ENCODE results near the gene ICAM2.

Gene ICAM2

GRCh38 chr17:64020056-64020766 lies at the start of gene ICAM2:
ICAM2 (minus strand) TSS chr17:64020633; CDS start chr17:64006691, 13,942 bp downstream.
- no peak for DNase-seq

GRCh38 chr17:64070213-64070612 lies 49.8 kb upstream of the ICAM2 start:
- no peak for DNase-seq

- no peak for DNase-seq
These were observed 48.7 kb upstream of the ICAM2 start for GRCh38 chr17:64069143-64069542.

- DNase-seq, result no peak
These were observed 47.2 kb upstream of the ICAM2 start for GRCh38 chr17:64067657-64068056.

- DNase-seq, result no peak
These were observed 46.3 kb upstream of the ICAM2 start for GRCh38 chr17:64066716-64067115.

- DNase-seq, result no peak
These were observed 44.7 kb upstream of the ICAM2 start for GRCh38 chr17:64065161-64065560.

GRCh38 chr17:64064331-64064730 lies 43.9 kb upstream of the ICAM2 start:
- no peak for DNase-seq

- no peak for DNase-seq
These were observed 43.4 kb upstream of the ICAM2 start for GRCh38 chr17:64063766-64064224.

GRCh38 chr17:64063088-64063487 lies 42.7 kb upstream of the ICAM2 start:
- DNase-seq, result no peak

- no peak for DNase-seq
These were observed 40.9 kb upstream of the ICAM2 start for GRCh38 chr17:64061178-64061898.

- DNase-seq, result no peak
These were observed 39.9 kb upstream of the ICAM2 start for GRCh38 chr17:64060331-64060730.

GRCh38 chr17:64059756-64060155 lies 39.3 kb upstream of the ICAM2 start:
- DNase-seq, result no peak

- no peak for DNase-seq
These were observed 38.2 kb upstream of the ICAM2 start for GRCh38 chr17:64058621-64059020.

- no peak for DNase-seq
These were observed 37.3 kb upstream of the ICAM2 start for GRCh38 chr17:64057701-64058263.

GRCh38 chr17:64056269-64057005 lies 36.0 kb upstream of the ICAM2 start:
- no peak for DNase-seq

- DNase-seq, result no peak
These were observed 35.0 kb upstream of the ICAM2 start for GRCh38 chr17:64055183-64056142.

GRCh38 chr17:64054304-64054703 lies 33.9 kb upstream of the ICAM2 start:
- DNase-seq, result no peak

- DNase-seq, result no peak
These were observed 32.7 kb upstream of the ICAM2 start for GRCh38 chr17:64053101-64053500.

GRCh38 chr17:64051153-64051552 lies 30.7 kb upstream of the ICAM2 start:
- DNase-seq, result no peak

- DNase-seq, result no peak
These were observed 28.4 kb upstream of the ICAM2 start for GRCh38 chr17:64048805-64049204.

- DNase-seq, result no peak
These were observed 24.7 kb upstream of the ICAM2 start for GRCh38 chr17:64045176-64045575.

All from NCI-H1436 (cell line).